HEK293 (cell line): ENCODE data around the gene LRRC70.

ENCODE experiments used
- CTCF ChIA-PET: fragments of 350-600 bp; formaldehyde crosslinking; extraction: SDS; loops from one replicate; lab custom pipeline; 2021; ENCODE audit warnings: antibody characterized with exemption; lab: Yijun Ruan, JAX
- POLR2A ChIA-PET: fragments of 300-600 bp; formaldehyde crosslinking; extraction: SDS; loops from one replicate; lab custom pipeline; 2020; ENCODE audit warnings: antibody characterized with exemption, inconsistent platforms; lab: Yijun Ruan, JAX
- H3K27ac ChIP-seq: fragments of 200-500 bp; sonication (Bioruptor generic); 2 replicates; pipeline ENCODE4 v1.5.1; 2014; ENCODE audit warnings: low read depth, low read length, control low read depth, inconsistent platforms; ENCODE audit errors: extremely low read depth
- H3K36me3 ChIP-seq, 2 experiments: fragments of 200-500 bp in 1 of 2; sonication (Bioruptor generic) in 1 of 2; 1 replicate in 1 of 2; 2 replicates in 1 of 2; pipeline ENCODE4 v1.5.1; 2014 to 2017; ENCODE audit warnings: inconsistent platforms in 2 of 2, low read length in 2 of 2; ENCODE audit not compliant: control insufficient read depth in 2 of 2, insufficient read depth in 1 of 2
- H3K4me1 ChIP-seq: fragments of 200-500 bp; sonication (Bioruptor generic); 2 replicates; pipeline ENCODE4 v1.5.1; 2014; ENCODE audit warnings: mild to moderate bottlenecking, low read length, inconsistent platforms; ENCODE audit not compliant: control insufficient read depth, insufficient read depth
- H3K4me3 ChIP-seq: 2 replicates; pipeline ENCODE4 v1.5.1; 2011; ENCODE audit warnings: low read depth, mild to moderate bottlenecking, control low read depth, low read length, moderate library complexity
- H3K9me3 ChIP-seq: fragments of 200-500 bp; sonication (Bioruptor generic); 2 replicates; pipeline ENCODE4 v1.5.1; 2014; ENCODE audit warnings: low read depth, low read length, inconsistent platforms; ENCODE audit not compliant: control insufficient read depth, insufficient read depth
- EGR2 ChIP-seq: fragments of 450-650 bp; formaldehyde crosslinking; IDR thresholded peaks from 2 replicates; pipeline ENCODE4 v1.5.1; 2016; ENCODE audit warnings: low read depth, missing biosample characterization, missing genetic modification characterization
- KLF7 ChIP-seq: fragments of 450-650 bp; formaldehyde crosslinking; IDR thresholded peaks from 2 replicates; pipeline ENCODE4 v1.5.1; 2016; ENCODE audit warnings: missing biosample characterization, missing genetic modification characterization, borderline replicate concordance
- RBAK ChIP-seq: fragments of 450-650 bp; formaldehyde crosslinking; IDR thresholded peaks from 2 replicates; pipeline ENCODE4 v1.5.1; 2016; ENCODE audit warnings: missing biosample characterization, missing genetic modification characterization
- SP7 ChIP-seq: fragments of 450-650 bp; formaldehyde crosslinking; IDR thresholded peaks from 2 replicates; pipeline ENCODE4 v1.5.1; 2016; ENCODE audit warnings: missing biosample characterization, missing genetic modification characterization
- ZBTB10 ChIP-seq: fragments of 450-650 bp; formaldehyde crosslinking; IDR thresholded peaks from 2 replicates; pipeline ENCODE4 v1.5.1; 2016; ENCODE audit warnings: missing biosample characterization, missing genetic modification characterization
- ZBTB6 ChIP-seq: fragments of 450-650 bp; formaldehyde crosslinking; IDR thresholded peaks from 2 replicates; pipeline ENCODE4 v1.5.1; 2017; ENCODE audit warnings: missing biosample characterization, missing genetic modification characterization
- ZBTB8A ChIP-seq: fragments of 450-650 bp; formaldehyde crosslinking; IDR thresholded peaks from 2 replicates; pipeline ENCODE4 v1.5.1; 2016; ENCODE audit warnings: missing biosample characterization, missing genetic modification characterization
- ZFP37 ChIP-seq: fragments of 450-650 bp; formaldehyde crosslinking; IDR thresholded peaks from 2 replicates; pipeline ENCODE4 v1.5.1; 2016; ENCODE audit warnings: missing biosample characterization, missing genetic modification characterization
- ZNF140 ChIP-seq: fragments of 450-650 bp; formaldehyde crosslinking; IDR thresholded peaks from 2 replicates; pipeline ENCODE4 v1.5.1; 2016; ENCODE audit warnings: missing biosample characterization, missing genetic modification characterization
- ZNF223 ChIP-seq: fragments of 450-650 bp; formaldehyde crosslinking; IDR thresholded peaks from 2 replicates; pipeline ENCODE4 v1.5.1; 2016; ENCODE audit warnings: missing biosample characterization, missing genetic modification characterization
- ZNF266 ChIP-seq: fragments of 450-650 bp; formaldehyde crosslinking; IDR thresholded peaks from 2 replicates; pipeline ENCODE4 v1.5.1; 2016; ENCODE audit warnings: missing biosample characterization, missing genetic modification characterization, low read depth
- ZNF280D ChIP-seq: fragments of 450-650 bp; formaldehyde crosslinking; IDR thresholded peaks from 2 replicates; pipeline ENCODE4 v1.5.1; 2016; ENCODE audit warnings: missing biosample characterization, missing genetic modification characterization
- ZNF302 ChIP-seq: fragments of 450-650 bp; formaldehyde crosslinking; IDR thresholded peaks from 2 replicates; pipeline ENCODE4 v1.5.1; 2016; ENCODE audit warnings: missing biosample characterization, missing genetic modification characterization, low read depth
- ZSCAN5A ChIP-seq: fragments of 450-650 bp; formaldehyde crosslinking; IDR thresholded peaks from 2 replicates; pipeline ENCODE4 v1.5.1; 2016; ENCODE audit warnings: missing biosample characterization, missing genetic modification characterization

LRRC70 gene

GRCh38 chr5:62536232-62536631 is 42.4 kb upstream of the LRRC70 start (continued):
- TF ChIP-seq KLF7: no peak
- TF ChIP-seq EGR2: no peak
- no peak for TF ChIP-seq ZNF302 (tag by site-specific recombination)
- TF ChIP-seq RBAK: no peak

- POLR2A ChIA-PET: no interaction called here
- H3K27ac ChIP-seq: no peak overlapping the region
These were observed 41.8 kb upstream of the LRRC70 start for GRCh38 chr5:62536783-62537182.

More at GRCh38 chr5:62536783-62537182, 41.8 kb upstream of the LRRC70 start:
- peaks cover 5 to 11% of the 10 kb centered on the region in 2 experiments; a peak in 2 of 3 replicates for H3K36me3 ChIP-seq
- no peak overlapping the region for H3K4me3 ChIP-seq
- CTCF ChIA-PET: no interaction called here
- no peak for TF ChIP-seq ZBTB6
- no peak for TF ChIP-seq ZNF223
- TF ChIP-seq ZSCAN5A (tag by site-specific recombination): no peak
- TF ChIP-seq ZNF280D (tag by site-specific recombination): no peak
- no peak for TF ChIP-seq ZNF140 (tag by site-specific recombination)
- TF ChIP-seq ZBTB10 (tag by site-specific recombination): no peak
- no peak for TF ChIP-seq ZNF266
- no peak for TF ChIP-seq ZBTB8A (tag by site-specific recombination)
- TF ChIP-seq SP7 (tag by site-specific recombination): no peak
- TF ChIP-seq ZFP37: no peak
- no peaks in the 10 kb centered on the region for H3K4me1 ChIP-seq
- no peaks in the 10 kb centered on the region for H3K9me3 ChIP-seq
